Measurements from ENCODE around the gene ARHGAP30.

DNA sequence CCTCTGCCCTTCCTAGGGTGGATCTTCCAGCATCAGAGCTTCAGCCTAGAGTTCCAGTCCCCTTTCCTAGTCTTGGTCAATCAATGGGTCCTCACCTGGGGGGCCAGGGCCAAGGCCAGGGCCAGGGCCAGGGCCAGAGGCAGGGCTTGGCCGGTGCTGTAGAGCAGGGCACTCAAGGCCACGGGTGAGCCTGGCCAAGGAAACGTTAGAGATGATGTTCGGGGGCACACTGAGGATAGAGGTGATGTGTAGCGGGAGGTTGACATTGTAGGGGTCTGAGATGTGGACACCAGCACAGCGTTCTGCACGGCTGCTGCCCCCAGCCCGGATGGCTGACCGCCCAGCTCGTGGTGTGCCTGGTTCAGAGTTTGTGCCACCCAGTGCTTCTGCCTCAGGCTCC lies 18.5 kb downstream of the ARHGAP30 start:
- TF ChIP-seq, protein P1, sequence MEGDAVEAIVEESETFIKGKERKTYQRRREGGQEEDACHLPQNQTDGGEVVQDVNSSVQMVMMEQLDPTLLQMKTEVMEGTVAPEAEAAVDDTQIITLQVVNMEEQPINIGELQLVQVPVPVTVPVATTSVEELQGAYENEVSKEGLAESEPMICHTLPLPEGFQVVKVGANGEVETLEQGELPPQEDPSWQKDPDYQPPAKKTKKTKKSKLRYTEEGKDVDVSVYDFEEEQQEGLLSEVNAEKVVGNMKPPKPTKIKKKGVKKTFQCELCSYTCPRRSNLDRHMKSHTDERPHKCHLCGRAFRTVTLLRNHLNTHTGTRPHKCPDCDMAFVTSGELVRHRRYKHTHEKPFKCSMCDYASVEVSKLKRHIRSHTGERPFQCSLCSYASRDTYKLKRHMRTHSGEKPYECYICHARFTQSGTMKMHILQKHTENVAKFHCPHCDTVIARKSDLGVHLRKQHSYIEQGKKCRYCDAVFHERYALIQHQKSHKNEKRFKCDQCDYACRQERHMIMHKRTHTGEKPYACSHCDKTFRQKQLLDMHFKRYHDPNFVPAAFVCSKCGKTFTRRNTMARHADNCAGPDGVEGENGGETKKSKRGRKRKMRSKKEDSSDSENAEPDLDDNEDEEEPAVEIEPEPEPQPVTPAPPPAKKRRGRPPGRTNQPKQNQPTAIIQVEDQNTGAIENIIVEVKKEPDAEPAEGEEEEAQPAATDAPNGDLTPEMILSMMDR (IDR thresholded peaks at IDR 0.05; ENCODE audit: low read depth, low read length, poor library complexity, severe bottlenecking): no peak
- TF ChIP-seq EZH2phosphoT487 (IDR thresholded peaks at IDR 0.05; ENCODE audit: borderline replicate concordance, low read length): no peak

Measured in DOHH2 (cell line).